Large intestine (tissue), 3 donors: Measurements from ENCODE around the gene ZBTB8A. TPM values are rescaled to one million over a fixed set of nuclear protein-coding genes. Genes with fewer than 3 reads are reported as not detected.
"Not testable (repeated sequence)": the region's sequence is repeated elsewhere in the genome, so short reads cannot be mapped to it uniquely, and the experiment has no call there.

ENCODE experiments used
- DNase-seq, 2 donors: peaks; one replicate each; pipeline versions ENCODE4 v3.0.0 to v3.0.0-alpha.2; 2013
- H3K27ac ChIP-seq: one replicate; pipeline ENCODE4 v1.5.1; 2013; ENCODE audit warnings: low read length
- H3K27me3 ChIP-seq: 2 replicates; pipeline ENCODE4 v1.6.1; 2013; ENCODE audit warnings: low read length; ENCODE audit not compliant: control insufficient read depth, insufficient read depth
- H3K36me3 ChIP-seq: 2 replicates; pipeline ENCODE4 v1.6.1; 2013; ENCODE audit warnings: low read length; ENCODE audit not compliant: control insufficient read depth, insufficient read depth
- H3K4me1 ChIP-seq: one replicate; pipeline ENCODE4 v1.6.1; 2013; ENCODE audit warnings: low read length; ENCODE audit not compliant: control insufficient read depth, insufficient read depth
- H3K4me3 ChIP-seq: one replicate; pipeline ENCODE4 v1.5.1; 2013; ENCODE audit warnings: low read length
- H3K9me3 ChIP-seq: one replicate; pipeline ENCODE4 v1.6.1; 2013; ENCODE audit warnings: mild to moderate bottlenecking, low read depth, low read length, moderate library complexity; ENCODE audit not compliant: control insufficient read depth
- WGBS: methylation state at CpG from one replicate; pipeline ENCODE4 v1.1.5; 2013; ENCODE audit warnings: low lambda C conversion rate; ENCODE audit not compliant: insufficient coverage; 5-methylcytosine and 5-hydroxymethylcytosine counted together
- polyA plus RNA-seq: library from polyadenylated mRNA; unstranded; fragments of 120-200 nt; gene quantifications from one replicate; pipeline ENCODE4 v1.2.1, GENCODE V29; 2013

ZBTB8A gene
- polyA plus RNA-seq, 1 donor: 8.0 TPM

- Histone ChIP-seq H3K36me3 (no peaks in the 10 kb centered on the region), H3K9me3 (no peaks in the 10 kb centered on the region), H3K27me3 (peaks cover 2% of the 10 kb centered on the region), H3K4me1 (peaks cover 7% of the 10 kb centered on the region), H3K27ac (no peak overlapping the region), H3K4me3 (no peak overlapping the region)
- DNase-seq: no peak
- WGBS: no CpG with 5 or more reads among the region's 4 CpGs
Measured at GRCh38 chr1:32536117-32536516, 3.1 kb upstream of the ZBTB8A start.

- Histone ChIP-seq H3K27me3 (peaks cover 2% of the 10 kb centered on the region), H3K36me3 (no peaks in the 10 kb centered on the region), H3K4me3 (no peak overlapping the region), H3K4me1 (peaks cover 7% of the 10 kb centered on the region), H3K27ac (no peak overlapping the region), H3K9me3 (no peaks in the 10 kb centered on the region)
- no peak for DNase-seq
- 75% methylated on average over 3 of the region's 3 CpGs for WGBS
Measured at GRCh38 chr1:32536764-32537163, 2.5 kb upstream of the ZBTB8A start.

DNA sequence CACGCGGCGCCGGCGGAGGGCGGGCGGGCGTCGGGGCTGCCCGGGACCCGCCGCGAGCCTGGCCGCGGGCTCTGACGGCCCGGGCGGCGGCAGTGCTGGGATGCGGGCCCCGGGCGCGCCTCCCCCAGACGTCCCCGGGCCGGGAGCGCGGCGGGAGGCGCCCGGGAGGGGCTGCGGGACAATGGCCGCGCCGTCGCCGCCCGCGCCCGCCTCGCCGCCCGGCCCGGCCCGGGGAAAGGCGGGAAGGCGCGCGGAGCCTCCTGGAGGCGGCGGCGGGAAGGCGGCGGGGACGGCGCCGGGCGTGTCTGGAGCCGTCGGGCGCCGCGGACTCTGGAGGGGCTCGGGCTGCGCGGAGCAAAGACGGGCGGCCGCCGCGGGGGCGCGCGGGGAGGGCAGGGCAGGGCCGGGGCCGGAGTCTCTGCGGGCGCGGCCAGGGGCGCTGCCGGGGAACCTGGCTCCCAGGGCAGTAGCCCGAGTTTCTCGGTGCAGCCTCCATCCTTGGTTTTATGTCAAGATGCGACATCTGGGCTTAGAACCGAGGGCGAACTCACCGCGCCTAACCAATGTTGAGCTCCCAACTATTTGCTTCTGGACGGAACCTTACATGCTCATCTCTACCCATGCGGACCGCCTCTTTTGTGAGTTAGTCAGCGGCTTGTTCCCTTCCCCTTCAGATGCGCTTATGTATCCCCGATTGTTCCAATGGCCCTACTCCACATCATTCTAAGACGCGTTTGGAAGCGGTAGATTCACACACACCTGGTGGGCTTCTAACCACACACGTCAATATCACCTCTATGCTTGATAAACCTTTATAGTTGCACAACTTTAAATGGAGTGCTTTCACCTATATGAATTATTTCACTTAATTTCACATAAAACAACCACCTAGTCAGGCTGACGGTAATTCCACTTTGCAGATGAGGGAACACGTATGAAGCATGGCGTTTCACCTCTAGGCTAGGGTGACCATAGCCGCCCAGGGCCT, 651 bp downstream of the ZBTB8A start:
- DNase-seq: peak in 1 of 2 donors; percentile 72
- Histone ChIP-seq H3K36me3 (no peaks in the 10 kb centered on the region), H3K9me3 (no peaks in the 10 kb centered on the region), H3K4me1 (peaks cover 7% of the 10 kb centered on the region), H3K27me3 (peaks cover 2% of the 10 kb centered on the region), H3K27ac (peak overlapping the region; percentile 30), H3K4me3 (peak overlapping the region; percentile 66)
- 0% methylated on average over 1 of the region's 102 CpGs for WGBS

DNA sequence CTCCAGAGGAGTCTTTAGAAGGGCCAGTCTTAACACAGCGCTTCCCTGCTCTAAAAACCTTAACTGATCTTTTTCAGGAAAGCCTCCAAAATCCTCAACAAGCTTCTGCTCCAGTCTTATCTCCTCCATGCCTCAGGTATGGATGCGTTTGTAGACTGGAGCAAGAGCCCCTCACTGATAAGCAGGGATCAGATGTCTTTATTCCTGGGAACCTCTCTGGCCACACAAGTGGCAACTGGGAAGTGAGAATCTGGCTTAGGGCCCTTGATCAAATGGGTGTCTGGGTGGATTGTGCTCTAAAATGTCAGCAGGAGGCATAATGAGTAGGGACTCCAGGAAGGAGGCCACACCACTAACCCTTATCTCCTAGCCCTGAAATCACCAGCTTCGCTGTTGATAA, 1.4 kb downstream of the ZBTB8A start:
- H3K27me3 ChIP-seq: no peaks in the 10 kb centered on the region
- H3K9me3 ChIP-seq: no peaks in the 10 kb centered on the region
- H3K4me1 ChIP-seq: peaks cover 7% of the 10 kb centered on the region
- WGBS: no CpG with 5 or more reads among the region's 3 CpGs
- peak overlapping the region; percentile 45 for H3K4me3 ChIP-seq
- DNase-seq: no peak
- no peaks in the 10 kb centered on the region for H3K36me3 ChIP-seq
- H3K27ac ChIP-seq: no peak overlapping the region

- DNase-seq: no peak
- peaks cover 7% of the 10 kb centered on the region for H3K4me1 ChIP-seq
- no peaks in the 10 kb centered on the region for H3K36me3 ChIP-seq
- no peaks in the 10 kb centered on the region for H3K9me3 ChIP-seq
- H3K27ac ChIP-seq: no peak overlapping the region
- no CpG with 5 or more reads among the region's 2 CpGs for WGBS
- H3K4me3 ChIP-seq: no peak overlapping the region
- H3K27me3 ChIP-seq: no peaks in the 10 kb centered on the region
Measured at GRCh38 chr1:32541064-32541566, 1.9 kb downstream of the ZBTB8A start.

- Histone ChIP-seq H3K4me3 (no peak overlapping the region), H3K27ac (no peak overlapping the region), H3K9me3 (no peaks in the 10 kb centered on the region), H3K27me3 (no peaks in the 10 kb centered on the region), H3K4me1 (no peaks in the 10 kb centered on the region), H3K36me3 (no peaks in the 10 kb centered on the region)
- DNase-seq: no peak
- no CpG with 5 or more reads among the region's 4 CpGs for WGBS
Measured at GRCh38 chr1:32546611-32547010, 7.4 kb downstream of the ZBTB8A start.

- WGBS: no CpG with 5 or more reads among the region's 3 CpGs
- H3K9me3 ChIP-seq: no peaks in the 10 kb centered on the region
- no peak for DNase-seq
- no peaks in the 10 kb centered on the region for H3K4me1 ChIP-seq
- no peak overlapping the region for H3K27ac ChIP-seq
- H3K4me3 ChIP-seq: no peak overlapping the region
- H3K27me3 ChIP-seq: no peaks in the 10 kb centered on the region
- no peaks in the 10 kb centered on the region for H3K36me3 ChIP-seq
Measured at GRCh38 chr1:32549616-32550015, 10.4 kb downstream of the ZBTB8A start.

DNA sequence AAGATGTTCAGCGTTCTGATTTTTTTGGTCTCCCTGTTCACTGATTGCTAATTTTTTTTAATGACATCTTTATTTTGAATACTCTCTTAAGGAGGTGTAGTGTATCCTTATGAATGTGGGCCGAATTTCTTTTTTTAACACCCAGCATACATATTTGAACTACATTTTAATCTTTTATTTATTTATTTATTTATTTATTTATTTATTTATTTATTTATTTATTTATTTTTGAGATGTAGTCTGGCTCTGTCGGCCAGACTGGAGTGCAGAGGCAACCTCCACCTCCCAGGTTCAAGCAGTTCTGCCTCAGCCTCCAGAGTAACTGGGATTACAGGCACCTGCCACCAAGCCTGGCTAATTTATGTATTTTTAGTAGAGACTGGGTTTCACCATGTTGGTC, 15.1 kb downstream of the ZBTB8A start:
- no peak for DNase-seq
- Histone ChIP-seq H3K36me3 (peaks cover 5% of the 10 kb centered on the region), H3K9me3 (no peaks in the 10 kb centered on the region), H3K27me3 (no peaks in the 10 kb centered on the region), H3K27ac (no peak overlapping the region), H3K4me3 (no peak overlapping the region), H3K4me1 (no peaks in the 10 kb centered on the region)
- 100% methylated on average over 2 of the region's 3 CpGs for WGBS

DNA sequence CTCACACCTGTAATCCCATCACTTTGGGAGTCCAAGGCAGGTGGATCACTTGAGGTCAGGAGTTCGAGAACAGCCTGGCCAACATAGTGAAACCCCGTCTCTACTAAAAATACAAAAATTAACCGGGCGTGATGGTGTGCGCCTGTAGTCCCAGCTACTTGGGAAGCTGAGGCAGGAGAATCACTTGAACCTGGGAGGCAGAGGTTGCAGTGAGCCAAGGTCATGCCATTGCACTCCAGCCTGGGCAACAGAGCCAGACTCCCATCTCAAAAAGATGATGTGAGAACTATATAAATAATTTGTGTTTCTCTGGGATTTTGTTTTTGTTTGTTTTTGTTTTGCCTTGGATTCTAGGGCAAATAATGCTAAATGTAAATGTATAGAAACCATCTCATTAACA, 17.8 kb downstream of the ZBTB8A start:
- not testable (repeated sequence) for H3K4me3 ChIP-seq, H3K4me1 ChIP-seq, H3K27me3 ChIP-seq, H3K9me3 ChIP-seq, H3K27ac ChIP-seq, DNase-seq
- peaks cover 13% of the 10 kb centered on the region for H3K36me3 ChIP-seq
- no CpG with 5 or more reads among the region's 5 CpGs for WGBS

GRCh38 chr1:32557812-32558211, 18.6 kb downstream of the ZBTB8A start:
- Histone ChIP-seq H3K27ac (no peak overlapping the region), H3K4me3 (no peak overlapping the region), H3K4me1 (no peaks in the 10 kb centered on the region), H3K9me3 (no peaks in the 10 kb centered on the region), H3K36me3 (peaks cover 13% of the 10 kb centered on the region), H3K27me3 (no peaks in the 10 kb centered on the region)
- 80% methylated on average over 1 of the region's 1 CpG for WGBS
- no peak for DNase-seq
